ENCODE results near the gene MBNL1.

The MBNL1 gene

GRCh38 chr3:152269056-152269830 is 514 bp downstream of the MBNL1 start (continued):
- TF ChIP-seq ZBTB11 (tag by site-specific recombination; conservative IDR thresholded peaks at IDR 0.05; ENCODE audit: low read depth) (peak; percentile 48), ZEB2 (tag by site-specific recombination; IDR thresholded peaks at IDR 0.05) (no peak), ZNF513 (tag by site-specific recombination; IDR thresholded peaks at IDR 0.05) (peak; percentile 40; the same call in 1 of the 2 replicates), ZNF302 (tag by site-specific recombination; IDR thresholded peaks at IDR 0.05; ENCODE audit: low read depth) (no peak), ZNF521 (tag by site-specific recombination; IDR thresholded peaks at IDR 0.05) (no peak), ZBTB48 (tag by site-specific recombination; IDR thresholded peaks at IDR 0.05) (peak; percentile 19; the same call in 1 of the 2 replicates), ATF2 (tag by site-specific recombination; IDR thresholded peaks at IDR 0.05; ENCODE audit: low read depth) (no peak), ZBTB6 (tag by site-specific recombination; IDR thresholded peaks at IDR 0.05) (peak; percentile 55), KLF9 (tag by site-specific recombination; IDR thresholded peaks at IDR 0.05; ENCODE audit: low read depth) (no peak), ZNF629 (tag by site-specific recombination; IDR thresholded peaks at IDR 0.05) (peak; percentile 30; the same call in 1 of the 2 replicates), SCRT1 (tag by site-specific recombination; IDR thresholded peaks at IDR 0.05; ENCODE audit: borderline replicate concordance) (0 out of 2 replicates have a peak, but pooled peaks have one; percentile 3), ZIC2 (tag by site-specific recombination; IDR thresholded peaks at IDR 0.05) (peak; percentile 90), OSR2 (tag by site-specific recombination; IDR thresholded peaks at IDR 0.05) (no peak), SCRT2 (tag by site-specific recombination; IDR thresholded peaks at IDR 0.05) (peak; percentile 72), SP2 (tag by site-specific recombination; IDR thresholded peaks at IDR 0.05) (peak; percentile 63), ZNF561 (tag by site-specific recombination; IDR thresholded peaks at IDR 0.05; ENCODE audit: borderline replicate concordance) (peak; percentile 17; the same call in 1 of the 2 replicates), ZFP37 (tag by site-specific recombination; IDR thresholded peaks at IDR 0.05) (0 out of 2 replicates have a peak, but pooled peaks have one; percentile 46), PBX3 (CRISPR knock-in tag; IDR thresholded peaks at IDR 0.05) (0 out of 2 replicates have a peak, but pooled peaks have one; percentile 51), ZNF768 (tag by site-specific recombination; IDR thresholded peaks at IDR 0.05) (no peak), ZBTB8A (tag by site-specific recombination; IDR thresholded peaks at IDR 0.05) (peak; percentile 89), ZBTB10 (tag by site-specific recombination; IDR thresholded peaks at IDR 0.05) (no peak), KLF8 (tag by site-specific recombination; IDR thresholded peaks at IDR 0.05) (peak; percentile 36; the same call in 1 of the 2 replicates), TRIM28 (IDR thresholded peaks at IDR 0.05; ENCODE audit: borderline replicate concordance, low read length) (no peak), ZNF791 (tag by site-specific recombination; IDR thresholded peaks at IDR 0.05) (no peak), ZBTB17 (tag by site-specific recombination; IDR thresholded peaks at IDR 0.05) (no peak), ZNF341 (tag by site-specific recombination; IDR thresholded peaks at IDR 0.05; ENCODE audit: low read depth) (peak; percentile 93), ZNF394 (tag by site-specific recombination; IDR thresholded peaks at IDR 0.05; ENCODE audit: borderline replicate concordance) (peak; percentile 29; the same call in 1 of the 2 replicates), ZBTB1 (tag by site-specific recombination; IDR thresholded peaks at IDR 0.05) (no peak), FEZF1 (tag by site-specific recombination; IDR thresholded peaks at IDR 0.05) (peak; percentile 71)

Measured in HEK293 (cell line).